Heart left ventricle (tissue), 13 donors: ENCODE measurements around the gene C10orf143.

Experiments used
- POLR2A ChIP-seq, 2 donors: fragments of 450-650 bp; IDR thresholded peaks; one replicate each; pipeline ENCODE4 v1.6.1; 2017; ENCODE audit warnings: antibody characterized with exemption in 2 of 2, mild to moderate bottlenecking in 2 of 2, moderate library complexity in 2 of 2
- TF ChIP-seq, protein P1 (sequence below), 12 donors: fragments of 200-600 bp; sonication (generic) in 4 of 12; IDR thresholded peaks; one replicate each; pipeline versions ENCODE4 v1.5.0 to v1.8.0; 2018 to 2022; ENCODE audit warnings: antibody characterized with exemption in 12 of 12, mild to moderate bottlenecking in 5 of 12
- donor health status: ischemic (EF 13 %, LVEDD 7.1; RV severe dilation, severe dysfunction).
- donor health status: DM: no; HTN: yes; CAD: no.
- donor health status: DM: no; HTN: no; CAD: no.
- donor health status: ischemic (EF 25% LVEDD 6.9; RV normal size, moderate dysfunction).
- donor health status: ischemic (EF 25% LVEDD 5.7; RV mildly dilated, moderate dysfunction).
- donor health status: ischemic (EF 35%, LVEDD 5.7; RV mildly dilated, moderate dysfunction).
- donor health status: nonischemic (EF 11% LVEDD 7.7; RV severe dilation, severe dysfunction).
- donor health status: DM: yes; HTN: yes; CAD: no.
- donor health status: PGD.
- donor health status: ischemic (EF 29% LVEDD 5.4; RV normal size, mild dysfunction).
- donor health status: nonischemic (EF 23%, LVEDD 6.1; RV moderate dilation, normal function).

- no peak for TF ChIP-seq POLR2A (IDR thresholded peaks at IDR 0.05)
- TF ChIP-seq, protein P1, sequence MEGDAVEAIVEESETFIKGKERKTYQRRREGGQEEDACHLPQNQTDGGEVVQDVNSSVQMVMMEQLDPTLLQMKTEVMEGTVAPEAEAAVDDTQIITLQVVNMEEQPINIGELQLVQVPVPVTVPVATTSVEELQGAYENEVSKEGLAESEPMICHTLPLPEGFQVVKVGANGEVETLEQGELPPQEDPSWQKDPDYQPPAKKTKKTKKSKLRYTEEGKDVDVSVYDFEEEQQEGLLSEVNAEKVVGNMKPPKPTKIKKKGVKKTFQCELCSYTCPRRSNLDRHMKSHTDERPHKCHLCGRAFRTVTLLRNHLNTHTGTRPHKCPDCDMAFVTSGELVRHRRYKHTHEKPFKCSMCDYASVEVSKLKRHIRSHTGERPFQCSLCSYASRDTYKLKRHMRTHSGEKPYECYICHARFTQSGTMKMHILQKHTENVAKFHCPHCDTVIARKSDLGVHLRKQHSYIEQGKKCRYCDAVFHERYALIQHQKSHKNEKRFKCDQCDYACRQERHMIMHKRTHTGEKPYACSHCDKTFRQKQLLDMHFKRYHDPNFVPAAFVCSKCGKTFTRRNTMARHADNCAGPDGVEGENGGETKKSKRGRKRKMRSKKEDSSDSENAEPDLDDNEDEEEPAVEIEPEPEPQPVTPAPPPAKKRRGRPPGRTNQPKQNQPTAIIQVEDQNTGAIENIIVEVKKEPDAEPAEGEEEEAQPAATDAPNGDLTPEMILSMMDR (IDR thresholded peaks at IDR 0.05) = no peak
These were observed 84.7 kb downstream of the C10orf143 start for GRCh38 chr10:130025811-130026485.
